ENCODE measurements around the gene DDI2.

DDI2 gene

GRCh38 chr1:15656464-15656863 is 39.2 kb downstream of the DDI2 start:
- in situ Hi-C loops (cut with HindIII; ENCODE audit: low sequenced_read_pairs): no loop called here
- H3K4me3 ChIP-seq (ENCODE audit: low read depth, low read length): no peak overlapping the region
- no peak for DNase-seq (ENCODE audit: low read depth, low spot score)
- no peak for TF ChIP-seq CTCF (IDR thresholded peaks at IDR 0.05; ENCODE audit: low read depth, low read length)

GRCh38 chr1:15657021-15657420 is 39.8 kb downstream of the DDI2 start:
- in situ Hi-C loops (cut with HindIII; ENCODE audit: low sequenced_read_pairs): no loop called here
- DNase-seq (ENCODE audit: low read depth, low spot score): no peak
- TF ChIP-seq CTCF (IDR thresholded peaks at IDR 0.05; ENCODE audit: low read depth, low read length): no peak
- no peak overlapping the region for H3K4me3 ChIP-seq (ENCODE audit: low read depth, low read length)

GRCh38 chr1:15660151-15660550 is 42.9 kb downstream of the DDI2 start:
- no peak for DNase-seq (ENCODE audit: low read depth, low spot score)
- no peak overlapping the region for H3K4me3 ChIP-seq (ENCODE audit: low read depth, low read length)
- no peak for TF ChIP-seq CTCF (IDR thresholded peaks at IDR 0.05; ENCODE audit: low read depth, low read length)
- in situ Hi-C loops (cut with HindIII; ENCODE audit: low sequenced_read_pairs): no loop called here

- in situ Hi-C loops (cut with HindIII; ENCODE audit: low sequenced_read_pairs): no loop called here
- TF ChIP-seq CTCF (IDR thresholded peaks at IDR 0.05; ENCODE audit: low read depth, low read length): no peak
- no peak overlapping the region for H3K4me3 ChIP-seq (ENCODE audit: low read depth, low read length)
- no peak for DNase-seq (ENCODE audit: low read depth, low spot score)
Observed at GRCh38 chr1:15662477-15662876, 45.2 kb downstream of the DDI2 start.

GRCh38 chr1:15663925-15664324 is 46.7 kb downstream of the DDI2 start:
- no peak overlapping the region for H3K4me3 ChIP-seq (ENCODE audit: low read depth, low read length)
- TF ChIP-seq CTCF (IDR thresholded peaks at IDR 0.05; ENCODE audit: low read depth, low read length): no peak
- DNase-seq (ENCODE audit: low read depth, low spot score): no peak
- in situ Hi-C loops (cut with HindIII; ENCODE audit: low sequenced_read_pairs): no loop called here

- no peak for TF ChIP-seq CTCF (IDR thresholded peaks at IDR 0.05; ENCODE audit: low read depth, low read length)
- DNase-seq (ENCODE audit: low read depth, low spot score): no peak
Observed at GRCh38 chr1:15667362-15667761, 50.1 kb downstream of the DDI2 start.

More at GRCh38 chr1:15667362-15667761, 50.1 kb downstream of the DDI2 start:
- no peak overlapping the region for H3K4me3 ChIP-seq (ENCODE audit: low read depth, low read length)
- in situ Hi-C loops (cut with HindIII; ENCODE audit: low sequenced_read_pairs): no loop called here
